Neural cell (in vitro differentiated cells): ENCODE data around the gene A1BG. TPM values are rescaled to one million over a fixed set of nuclear protein-coding genes. Genes with fewer than 3 reads are reported as not detected.
A peak's percentile ranks its signal among the peaks of the same experiment; 100 is the strongest.
"Not testable (repeated sequence)": the region's sequence is repeated elsewhere in the genome, so short reads cannot be mapped to it uniquely, and the experiment has no call there.

Source experiments
- H2AFZ ChIP-seq: fragments of 200-600, 300-800 bp; sonication (generic), shearing (Covaris generic); 2 replicates; pipeline ENCODE4 v1.6.0; 2014; ENCODE audit warnings: low read depth, mild to moderate bottlenecking, antibody characterized with exemption, low read length, moderate library complexity
- H3F3A ChIP-seq: fragments of 200-600 bp; shearing (Covaris generic); 2 replicates; pipeline ENCODE4 v1.6.1; 2016; ENCODE audit warnings: mild to moderate bottlenecking, moderate library complexity, mixed read lengths, antibody characterized with exemption, low read length; ENCODE audit not compliant: insufficient read depth, poor library complexity, severe bottlenecking
- H3K27ac ChIP-seq: fragments of 200-600, 300-800 bp; sonication (generic), shearing (Covaris generic); 2 replicates; pipeline ENCODE4 v1.5.1; 2014; ENCODE audit warnings: mild to moderate bottlenecking, low read length, moderate library complexity
- H3K27me3 ChIP-seq: fragments of 300-800, 200-600 bp; sonication (generic), shearing (Covaris generic); 2 replicates; pipeline ENCODE4 v1.6.0; 2014; ENCODE audit warnings: mild to moderate bottlenecking, low read depth, low read length, moderate library complexity; ENCODE audit not compliant: insufficient read depth
- H3K36me3 ChIP-seq: fragments of 300-800, 200-600 bp; sonication (generic), shearing (Covaris generic); 2 replicates; pipeline ENCODE4 v1.5.1; 2014; ENCODE audit warnings: mild to moderate bottlenecking, antibody characterized with exemption, low read length, moderate library complexity; ENCODE audit not compliant: insufficient read depth
- H3K4me2 ChIP-seq: fragments of 300-800, 200-600 bp; sonication (generic), shearing (Covaris generic); 2 replicates; pipeline ENCODE4 v1.6.0; 2014; ENCODE audit warnings: mild to moderate bottlenecking, low read length
- H3K4me3 ChIP-seq: fragments of 300-800, 200-600 bp; sonication (generic), shearing (Covaris generic); 2 replicates; pipeline ENCODE4 v1.5.1; 2014; ENCODE audit warnings: mild to moderate bottlenecking, low read length, moderate library complexity
- H3K79me2 ChIP-seq: fragments of 200-600 bp; shearing (Covaris generic); replicated peaks from 2 replicates; pipeline ENCODE4 v1.6.0; 2014; ENCODE audit warnings: mild to moderate bottlenecking, low read length, moderate library complexity; ENCODE audit not compliant: insufficient read depth
- H3K9ac ChIP-seq: fragments of 300-800, 200-600 bp; sonication (generic), shearing (Covaris generic); 2 replicates; pipeline ENCODE4 v1.6.1; 2016; ENCODE audit warnings: mild to moderate bottlenecking, low read length, mixed read lengths
- H3K9me2 ChIP-seq: fragments of 200-600 bp; shearing (Covaris generic); 2 replicates; pipeline ENCODE4 v1.6.1; 2016; ENCODE audit warnings: mild to moderate bottlenecking, low read length, mixed read lengths; ENCODE audit not compliant: insufficient read depth
- H3K9me3 ChIP-seq: fragments of 200-600, 300-800 bp; sonication (generic), shearing (Covaris generic); 2 replicates; pipeline ENCODE4 v1.6.1; 2016; ENCODE audit warnings: mild to moderate bottlenecking, mixed run types, low read length, moderate library complexity, mixed read lengths
- H4K20me1 ChIP-seq: fragments of 200-600 bp; shearing (Covaris generic); 2 replicates; pipeline ENCODE4 v1.6.1; 2016; ENCODE audit warnings: mild to moderate bottlenecking, mixed run types; ENCODE audit not compliant: insufficient read depth
- CTCF ChIP-seq: fragments of 450-650 bp; IDR thresholded peaks from 2 replicates; pipeline ENCODE4 v1.5.1; 2014; ENCODE audit warnings: antibody characterized with exemption, mild to moderate bottlenecking, moderate library complexity; ENCODE audit not compliant: poor library complexity, severe bottlenecking
- EP300 ChIP-seq: fragments of 450-650 bp; conservative IDR thresholded peaks from 2 replicates; pipeline ENCODE4 v1.6.1; 2014; ENCODE audit warnings: antibody characterized with exemption, mild to moderate bottlenecking, moderate library complexity; ENCODE audit not compliant: poor library complexity, severe bottlenecking
- EZH2 ChIP-seq: fragments of 200-600, 300-800 bp; shearing (Covaris generic), sonication (generic); IDR thresholded peaks from 2 replicates; pipeline ENCODE4 v1.6.1; 2014; ENCODE audit warnings: antibody characterized with exemption, low read length, borderline replicate concordance, mild to moderate bottlenecking; ENCODE audit not compliant: insufficient read depth, poor library complexity, severe bottlenecking
- MXI1 ChIP-seq: fragments of 450-650 bp; conservative IDR thresholded peaks from 2 replicates; pipeline ENCODE4 v1.6.1; 2014; ENCODE audit warnings: antibody characterized with exemption, mild to moderate bottlenecking; ENCODE audit not compliant: poor library complexity, severe bottlenecking
- POLR2AphosphoS5 ChIP-seq: IDR thresholded peaks from 2 replicates; pipeline ENCODE4 v1.6.1; 2012
- RAD21 ChIP-seq: fragments of 450-650 bp; conservative IDR thresholded peaks from 2 replicates; pipeline ENCODE4 v1.6.1; 2014; ENCODE audit warnings: antibody characterized with exemption, mild to moderate bottlenecking, moderate library complexity
- REST ChIP-seq: IDR thresholded peaks from 2 replicates; pipeline ENCODE4 v1.6.1; 2012; ENCODE audit warnings: borderline replicate concordance
- SMC3 ChIP-seq: fragments of 450-650 bp; conservative IDR thresholded peaks from 2 replicates; pipeline ENCODE4 v1.6.1; 2014; ENCODE audit warnings: antibody characterized with exemption, mild to moderate bottlenecking, moderate library complexity; ENCODE audit not compliant: poor library complexity
- TAF1 ChIP-seq: IDR thresholded peaks from 2 replicates; pipeline ENCODE4 v1.6.1; 2012; ENCODE audit warnings: low read depth
- polyA plus RNA-seq: library from polyadenylated mRNA; depleted of rRNA; stranded (reverse); fragments of >200 nt; gene quantifications from 2 replicates; pipeline ENCODE4 v1.2.3, GENCODE V29; 2014

A1BG gene
- polyA plus RNA-seq, 1 donor from 2014 or later: 40.0 TPM

- no peaks in the 10 kb centered on the region for H4K20me1 ChIP-seq
- peak overlapping the region; percentile 89 for H3K9ac ChIP-seq
- peak overlapping the region; percentile 78 for H3K4me3 ChIP-seq
- no peaks in the 10 kb centered on the region for H3K27me3 ChIP-seq
- TF ChIP-seq RAD21 (peak; percentile 35), POLR2AphosphoS5 (no peak)
- H3K79me2 ChIP-seq: no peaks in the 10 kb centered on the region
- peak overlapping the region; percentile 93 for H3K27ac ChIP-seq
- H3K36me3 ChIP-seq: no peaks in the 10 kb centered on the region
- no peaks in the 10 kb centered on the region for H3K9me3 ChIP-seq
- H2AFZ ChIP-seq: peak overlapping the region; percentile 85
- peak overlapping the region; percentile 95 for H3K4me2 ChIP-seq
- H3F3A ChIP-seq: no peaks in the 10 kb centered on the region
- H3K9me2 ChIP-seq: no peaks in the 10 kb centered on the region
These were observed 26.9 kb upstream of the A1BG start for GRCh38 chr19:58380037-58380661.

GRCh38 chr19:58379246-58379645, 26.0 kb upstream of the A1BG start:
- peak overlapping the region; percentile 93 for H3K27ac ChIP-seq
- H2AFZ ChIP-seq: no peak overlapping the region
- H3K9me3 ChIP-seq: no peaks in the 10 kb centered on the region
- no peaks in the 10 kb centered on the region for H4K20me1 ChIP-seq
- no peaks in the 10 kb centered on the region for H3K36me3 ChIP-seq
- peak overlapping the region; percentile 89 for H3K9ac ChIP-seq
- H3K9me2 ChIP-seq: no peaks in the 10 kb centered on the region
- no peaks in the 10 kb centered on the region for H3K27me3 ChIP-seq
- TF ChIP-seq TAF1 (no peak), REST (no peak), POLR2AphosphoS5 (no peak), MXI1 (no peak), SMC3 (no peak), EZH2 (no peak), CTCF (no peak), RAD21 (no peak), EP300 (no peak)
- no peak overlapping the region for H3K4me2 ChIP-seq
- H3K4me3 ChIP-seq: peak overlapping the region; percentile 78
- H3F3A ChIP-seq: no peaks in the 10 kb centered on the region
- H3K79me2 ChIP-seq: no peaks in the 10 kb centered on the region

- not testable (repeated sequence) for H2AFZ ChIP-seq, H3K4me3 ChIP-seq, H3K9me2 ChIP-seq, H3K27me3 ChIP-seq, H3K9me3 ChIP-seq, H3F3A ChIP-seq, H3K36me3 ChIP-seq, H3K79me2 ChIP-seq, H3K4me2 ChIP-seq, H4K20me1 ChIP-seq, H3K27ac ChIP-seq, H3K9ac ChIP-seq
These were observed 23.4 kb upstream of the A1BG start for GRCh38 chr19:58376724-58377123.
